Putamen (tissue), 1 donor: ENCODE results near the gene COPG2.
"Not testable (repeated sequence)": the region's sequence is repeated elsewhere in the genome, so short reads cannot be mapped to it uniquely, and the experiment has no call there.

Experiments used
- DNase-seq: peaks from one replicate; pipeline ENCODE4 v3.0.0-alpha.2; 2016; ENCODE audit warnings: low spot score

The COPG2 gene

GRCh38 chr7:130668258-130669084 is at the start of gene COPG2:
Gene COPG2, minus strand, starts transcription at chr7:130668748. Its CDS starts 80 bp downstream, at chr7:130668668.
- peak; percentile 85 for DNase-seq

GRCh38 chr7:130712416-130712815 is 43.9 kb upstream of the COPG2 start:
- DNase-seq = peak; percentile 43

- DNase-seq = no peak
Measured at GRCh38 chr7:130708766-130709165, 40.2 kb upstream of the COPG2 start.

GRCh38 chr7:130708001-130708400 is 39.5 kb upstream of the COPG2 start:
- DNase-seq = no peak

GRCh38 chr7:130703851-130704250 is 35.3 kb upstream of the COPG2 start:
- no peak for DNase-seq

GRCh38 chr7:130701650-130702049 is 33.1 kb upstream of the COPG2 start:
- DNase-seq = no peak

GRCh38 chr7:130700760-130701159 is 32.2 kb upstream of the COPG2 start:
- no peak for DNase-seq

- DNase-seq = no peak
Measured at GRCh38 chr7:130699686-130700085, 31.1 kb upstream of the COPG2 start.

GRCh38 chr7:130697820-130698219 is 29.3 kb upstream of the COPG2 start:
- DNase-seq = no peak

- no peak for DNase-seq
Measured at GRCh38 chr7:130695840-130696239, 27.3 kb upstream of the COPG2 start.

GRCh38 chr7:130692396-130692795 is 23.8 kb upstream of the COPG2 start:
- DNase-seq = not testable (repeated sequence)

GRCh38 chr7:130689683-130690082 is 21.1 kb upstream of the COPG2 start:
- DNase-seq = no peak

GRCh38 chr7:130683026-130683425 is 14.5 kb upstream of the COPG2 start:
- no peak for DNase-seq

GRCh38 chr7:130674456-130674855 is 5.9 kb upstream of the COPG2 start:
- DNase-seq = no peak

GRCh38 chr7:130673066-130673465 is 4.5 kb upstream of the COPG2 start:
- no peak for DNase-seq

- DNase-seq = no peak
Measured at GRCh38 chr7:130672146-130672545, 3.6 kb upstream of the COPG2 start.

- DNase-seq = no peak
Measured at GRCh38 chr7:130669085-130669700, 645 bp upstream of the COPG2 start.

GRCh38 chr7:130667593-130668257 is 823 bp downstream of the COPG2 start:
- peak; percentile 16 for DNase-seq

- no peak for DNase-seq
Measured at GRCh38 chr7:130662426-130662825, 6.1 kb downstream of the COPG2 start.

GRCh38 chr7:130655286-130655685 is 13.3 kb downstream of the COPG2 start:
- DNase-seq = no peak

- no peak for DNase-seq
Measured at GRCh38 chr7:130654850-130655249, 13.7 kb downstream of the COPG2 start.

GRCh38 chr7:130650611-130651120 is 17.9 kb downstream of the COPG2 start:
- no peak for DNase-seq
